ENCODE data around the gene UBR4. TPM values are rescaled to one million over a fixed set of nuclear protein-coding genes. Genes with fewer than 3 reads are reported as not detected.
A peak's percentile ranks its signal among the peaks of the same experiment; 100 is the strongest.

Gene UBR4
- total RNA-seq, 1 donor = 136 TPM

- no peak overlapping the region for H3K4me3 ChIP-seq (ENCODE audit: low read depth, low read length)
- TF ChIP-seq CTCF (IDR thresholded peaks at IDR 0.05; ENCODE audit: insufficient read depth, low read length) = no peak
- DNase-seq (ENCODE audit: low read depth) = no peak
Observed at GRCh38 chr1:19206947-19207346, 3.1 kb downstream of the UBR4 start.

- H3K4me3 ChIP-seq (ENCODE audit: low read depth, low read length) = no peak overlapping the region
- no peak for DNase-seq (ENCODE audit: low read depth)
- no peak for TF ChIP-seq CTCF (IDR thresholded peaks at IDR 0.05; ENCODE audit: insufficient read depth, low read length)
Observed at GRCh38 chr1:19205845-19206244, 4.2 kb downstream of the UBR4 start.

- no peak for TF ChIP-seq CTCF (IDR thresholded peaks at IDR 0.05; ENCODE audit: insufficient read depth, low read length)
- no peak for DNase-seq (ENCODE audit: low read depth)
Observed at GRCh38 chr1:19205403-19205802, 4.7 kb downstream of the UBR4 start.

GRCh38 chr1:19204446-19205266 lies 5.4 kb downstream of the UBR4 start:
- no peak overlapping the region for H3K4me3 ChIP-seq (ENCODE audit: low read depth, low read length)
- DNase-seq (ENCODE audit: low read depth) = peak; percentile 17
- TF ChIP-seq CTCF (IDR thresholded peaks at IDR 0.05; ENCODE audit: insufficient read depth, low read length) = no peak

More at GRCh38 chr1:19205403-19205802, 4.7 kb downstream of the UBR4 start:
- H3K4me3 ChIP-seq (ENCODE audit: low read depth, low read length) = no peak overlapping the region

- peak; percentile 94 for DNase-seq (ENCODE audit: low read depth)
- no peak for TF ChIP-seq CTCF (IDR thresholded peaks at IDR 0.05; ENCODE audit: insufficient read depth, low read length)
- no peak overlapping the region for H3K4me3 ChIP-seq (ENCODE audit: low read depth, low read length)
Observed at GRCh38 chr1:19203440-19203839, 6.6 kb downstream of the UBR4 start.

GRCh38 chr1:19202396-19202795 lies 7.7 kb downstream of the UBR4 start:
- no peak for TF ChIP-seq CTCF (IDR thresholded peaks at IDR 0.05; ENCODE audit: insufficient read depth, low read length)
- no peak overlapping the region for H3K4me3 ChIP-seq (ENCODE audit: low read depth, low read length)
- DNase-seq (ENCODE audit: low read depth) = peak; percentile 43

All from fibroblast of the aortic adventitia (primary cell).